Activated gamma-delta T cell treated with Interleukin-2 at 50 U/mL for 16 hours (primary cell): ENCODE results near the gene VENTX.

Experiments used
- DNase-seq: peaks from one replicate; pipeline ENCODE4 v3.0.0-alpha.2; 2020

Gene VENTX

GRCh38 chr10:133202778-133203651 lies 34.6 kb upstream of the VENTX start:
- no peak for DNase-seq

GRCh38 chr10:133203652-133204195 lies 33.9 kb upstream of the VENTX start:
- DNase-seq = no peak

GRCh38 chr10:133204226-133205015 lies 33.2 kb upstream of the VENTX start:
- DNase-seq = no peak

GRCh38 chr10:133205146-133205545 lies 32.5 kb upstream of the VENTX start:
- no peak for DNase-seq

- no peak for DNase-seq
These were observed 31.2 kb upstream of the VENTX start for GRCh38 chr10:133206356-133207040.

GRCh38 chr10:133207041-133207600 lies 30.5 kb upstream of the VENTX start:
- no peak for DNase-seq

GRCh38 chr10:133207627-133208026 lies 30.0 kb upstream of the VENTX start:
- no peak for DNase-seq

GRCh38 chr10:133208466-133208865 lies 29.2 kb upstream of the VENTX start:
- DNase-seq = no peak

- DNase-seq = no peak
These were observed 28.5 kb upstream of the VENTX start for GRCh38 chr10:133209117-133209516.

- DNase-seq = no peak
These were observed 28.0 kb upstream of the VENTX start for GRCh38 chr10:133209641-133210040.

GRCh38 chr10:133210398-133211140 lies 27.1 kb upstream of the VENTX start:
- DNase-seq = no peak

GRCh38 chr10:133211141-133211830 lies 26.4 kb upstream of the VENTX start:
- no peak for DNase-seq

- no peak for DNase-seq
These were observed 25.4 kb upstream of the VENTX start for GRCh38 chr10:133211959-133212852.

- no peak for DNase-seq
These were observed 24.7 kb upstream of the VENTX start for GRCh38 chr10:133212853-133213494.

GRCh38 chr10:133213641-133214467 lies 23.8 kb upstream of the VENTX start:
- DNase-seq = no peak

- no peak for DNase-seq
These were observed 22.9 kb upstream of the VENTX start for GRCh38 chr10:133214468-133215410.

GRCh38 chr10:133215586-133215985 lies 22.1 kb upstream of the VENTX start:
- no peak for DNase-seq

- DNase-seq = no peak
These were observed 20.9 kb upstream of the VENTX start for GRCh38 chr10:133216776-133217175.
